SH-SY5Y (cell line): ENCODE measurements around the gene TRIM33.

Source experiments
- GATA2 ChIP-seq: IDR thresholded peaks from 2 replicates; pipeline ENCODE4 v1.6.1; 2011; ENCODE audit warnings: mild to moderate bottlenecking, low read depth, low read length
- GATA3 ChIP-seq: IDR thresholded peaks from 2 replicates; pipeline ENCODE4 v1.6.1; 2011; ENCODE audit warnings: low read depth, mild to moderate bottlenecking, low read length, moderate library complexity

DNA sequence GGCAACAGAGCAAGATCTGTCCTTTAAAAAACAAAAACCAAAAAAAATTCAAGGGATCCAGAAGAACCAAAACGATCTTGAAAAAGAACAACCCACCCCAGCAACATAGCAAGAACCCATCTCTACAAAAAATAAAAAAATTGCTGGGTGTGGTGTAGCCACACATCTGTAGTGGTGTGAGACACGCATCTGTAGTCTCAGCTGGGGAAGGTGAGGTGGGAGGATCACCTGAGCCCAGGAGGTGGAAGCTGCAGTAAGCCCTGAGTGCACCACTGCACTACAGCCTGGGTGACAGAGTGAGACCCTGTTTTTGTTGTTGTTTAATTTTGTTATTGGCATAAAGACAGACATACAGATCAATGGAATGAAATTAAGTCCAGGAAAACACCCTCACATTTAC, 22.3 kb downstream of the TRIM33 start:
- TF ChIP-seq GATA3 (no peak), GATA2 (no peak)
